ENCODE results near the gene RAB4A.

RAB4A gene

DNA sequence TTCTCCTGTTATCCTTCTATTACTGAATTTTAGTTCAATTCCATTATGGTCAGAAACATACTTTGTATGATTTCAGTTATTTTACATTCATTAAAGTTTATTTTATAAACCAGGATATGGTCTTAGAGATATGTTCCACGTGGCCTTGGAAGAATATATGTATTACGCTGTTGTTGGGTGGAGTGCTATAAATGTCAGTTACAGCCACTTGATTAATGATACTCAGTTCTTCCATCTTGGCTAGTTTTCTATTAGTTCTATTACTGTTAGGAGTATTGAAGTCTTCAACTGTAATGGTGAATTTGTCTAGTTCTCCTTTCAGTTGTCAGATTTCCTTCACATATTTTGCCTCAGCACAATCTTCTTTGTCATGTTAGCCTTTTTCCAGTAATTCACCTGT lies 45.3 kb downstream of the RAB4A start:
- TF ChIP-seq ZNF837 (tag by site-specific recombination; IDR thresholded peaks at IDR 0.05) (no peak), KLF9 (tag by site-specific recombination; IDR thresholded peaks at IDR 0.05; ENCODE audit: low read depth) (no peak), OVOL3 (tag by site-specific recombination; IDR thresholded peaks at IDR 0.05) (no peak), ZNF184 (tag by site-specific recombination; IDR thresholded peaks at IDR 0.05) (no peak), TRIM28 (IDR thresholded peaks at IDR 0.05; ENCODE audit: borderline replicate concordance, low read length) (no peak), KLF10 (tag by site-specific recombination; IDR thresholded peaks at IDR 0.05) (no peak), ZBTB48 (tag by site-specific recombination; IDR thresholded peaks at IDR 0.05) (no peak), ZSCAN30 (tag by site-specific recombination; IDR thresholded peaks at IDR 0.05) (no peak), ZNF202 (tag by site-specific recombination; IDR thresholded peaks at IDR 0.05; ENCODE audit: borderline replicate concordance) (no peak), ZNF530 (tag by site-specific recombination; IDR thresholded peaks at IDR 0.05; ENCODE audit: low read depth) (no peak), ZNF2 (tag by site-specific recombination; IDR thresholded peaks at IDR 0.05) (no peak), ZIC2 (tag by site-specific recombination; IDR thresholded peaks at IDR 0.05) (no peak)
- Histone ChIP-seq H3K27ac (ENCODE audit: extremely low read depth, low read depth, low read length) (no peak overlapping the region), H3K9me3 (ENCODE audit: control insufficient read depth, insufficient read depth, low read depth, low read length) (no peaks in the 10 kb centered on the region), H3K4me1 (ENCODE audit: control insufficient read depth, insufficient read depth, low read length) (no peaks in the 10 kb centered on the region), H3K36me3 (ENCODE audit: control insufficient read depth in 2 of 2, insufficient read depth in 1 of 2, low read length in 2 of 2) (peaks cover 30 to 37% of the 10 kb centered on the region in 2 experiments), H3K4me3 (ENCODE audit: low read depth, low read length) (no peak overlapping the region)
- ChIA-PET POLR2A (no interaction called here), CTCF (interaction anchor here (0.6 kb wide), 1 partner anchor 1086 kb away, joined by 3 read pairs; no protein-coding TSS in a partner anchor)

DNA sequence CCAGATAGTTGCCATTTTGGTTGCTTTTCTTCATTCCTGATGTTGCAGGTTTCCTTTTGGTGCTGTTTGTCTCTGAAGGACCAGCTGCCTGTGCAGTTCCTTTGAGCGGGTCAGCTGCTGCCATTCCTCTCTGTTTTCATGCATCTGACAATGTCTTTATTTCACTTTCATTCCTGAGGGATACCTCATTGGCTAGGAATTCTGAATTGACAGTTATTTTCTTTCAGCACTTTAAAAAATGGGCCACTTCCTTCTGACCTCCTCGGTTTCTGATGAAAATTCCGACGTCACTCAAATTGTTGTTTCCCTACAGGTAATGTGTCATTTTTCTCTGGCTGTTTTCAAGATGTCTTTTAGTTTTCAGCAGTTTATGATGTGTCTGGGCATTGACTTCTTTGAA lies 47.1 kb downstream of the RAB4A start:
- TF ChIP-seq ZNF76 (tag by site-specific recombination; IDR thresholded peaks at IDR 0.05; ENCODE audit: borderline replicate concordance, low read depth) = no peak
- TF ChIP-seq, protein P1, sequence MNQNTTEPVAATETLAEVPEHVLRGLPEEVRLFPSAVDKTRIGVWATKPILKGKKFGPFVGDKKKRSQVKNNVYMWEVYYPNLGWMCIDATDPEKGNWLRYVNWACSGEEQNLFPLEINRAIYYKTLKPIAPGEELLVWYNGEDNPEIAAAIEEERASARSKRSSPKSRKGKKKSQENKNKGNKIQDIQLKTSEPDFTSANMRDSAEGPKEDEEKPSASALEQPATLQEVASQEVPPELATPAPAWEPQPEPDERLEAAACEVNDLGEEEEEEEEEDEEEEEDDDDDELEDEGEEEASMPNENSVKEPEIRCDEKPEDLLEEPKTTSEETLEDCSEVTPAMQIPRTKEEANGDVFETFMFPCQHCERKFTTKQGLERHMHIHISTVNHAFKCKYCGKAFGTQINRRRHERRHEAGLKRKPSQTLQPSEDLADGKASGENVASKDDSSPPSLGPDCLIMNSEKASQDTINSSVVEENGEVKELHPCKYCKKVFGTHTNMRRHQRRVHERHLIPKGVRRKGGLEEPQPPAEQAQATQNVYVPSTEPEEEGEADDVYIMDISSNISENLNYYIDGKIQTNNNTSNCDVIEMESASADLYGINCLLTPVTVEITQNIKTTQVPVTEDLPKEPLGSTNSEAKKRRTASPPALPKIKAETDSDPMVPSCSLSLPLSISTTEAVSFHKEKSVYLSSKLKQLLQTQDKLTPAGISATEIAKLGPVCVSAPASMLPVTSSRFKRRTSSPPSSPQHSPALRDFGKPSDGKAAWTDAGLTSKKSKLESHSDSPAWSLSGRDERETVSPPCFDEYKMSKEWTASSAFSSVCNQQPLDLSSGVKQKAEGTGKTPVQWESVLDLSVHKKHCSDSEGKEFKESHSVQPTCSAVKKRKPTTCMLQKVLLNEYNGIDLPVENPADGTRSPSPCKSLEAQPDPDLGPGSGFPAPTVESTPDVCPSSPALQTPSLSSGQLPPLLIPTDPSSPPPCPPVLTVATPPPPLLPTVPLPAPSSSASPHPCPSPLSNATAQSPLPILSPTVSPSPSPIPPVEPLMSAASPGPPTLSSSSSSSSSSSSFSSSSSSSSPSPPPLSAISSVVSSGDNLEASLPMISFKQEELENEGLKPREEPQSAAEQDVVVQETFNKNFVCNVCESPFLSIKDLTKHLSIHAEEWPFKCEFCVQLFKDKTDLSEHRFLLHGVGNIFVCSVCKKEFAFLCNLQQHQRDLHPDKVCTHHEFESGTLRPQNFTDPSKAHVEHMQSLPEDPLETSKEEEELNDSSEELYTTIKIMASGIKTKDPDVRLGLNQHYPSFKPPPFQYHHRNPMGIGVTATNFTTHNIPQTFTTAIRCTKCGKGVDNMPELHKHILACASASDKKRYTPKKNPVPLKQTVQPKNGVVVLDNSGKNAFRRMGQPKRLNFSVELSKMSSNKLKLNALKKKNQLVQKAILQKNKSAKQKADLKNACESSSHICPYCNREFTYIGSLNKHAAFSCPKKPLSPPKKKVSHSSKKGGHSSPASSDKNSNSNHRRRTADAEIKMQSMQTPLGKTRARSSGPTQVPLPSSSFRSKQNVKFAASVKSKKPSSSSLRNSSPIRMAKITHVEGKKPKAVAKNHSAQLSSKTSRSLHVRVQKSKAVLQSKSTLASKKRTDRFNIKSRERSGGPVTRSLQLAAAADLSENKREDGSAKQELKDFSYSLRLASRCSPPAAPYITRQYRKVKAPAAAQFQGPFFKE (tag by site-specific recombination; IDR thresholded peaks at IDR 0.05; ENCODE audit: borderline replicate concordance) = no peak
- no peak for TF ChIP-seq ZNF830 (tag by site-specific recombination; IDR thresholded peaks at IDR 0.05; ENCODE audit: low read depth)
- TF ChIP-seq ZNF221 (tag by site-specific recombination; IDR thresholded peaks at IDR 0.05; ENCODE audit: borderline replicate concordance) = no peak
- TF ChIP-seq ZNF114 (tag by site-specific recombination; IDR thresholded peaks at IDR 0.05) = no peak
- no peak for TF ChIP-seq ZNF10 (tag by site-specific recombination; IDR thresholded peaks at IDR 0.05)
- TF ChIP-seq ZNF335 (tag by site-specific recombination; conservative IDR thresholded peaks at IDR 0.05) = no peak
- TF ChIP-seq, protein P2, sequence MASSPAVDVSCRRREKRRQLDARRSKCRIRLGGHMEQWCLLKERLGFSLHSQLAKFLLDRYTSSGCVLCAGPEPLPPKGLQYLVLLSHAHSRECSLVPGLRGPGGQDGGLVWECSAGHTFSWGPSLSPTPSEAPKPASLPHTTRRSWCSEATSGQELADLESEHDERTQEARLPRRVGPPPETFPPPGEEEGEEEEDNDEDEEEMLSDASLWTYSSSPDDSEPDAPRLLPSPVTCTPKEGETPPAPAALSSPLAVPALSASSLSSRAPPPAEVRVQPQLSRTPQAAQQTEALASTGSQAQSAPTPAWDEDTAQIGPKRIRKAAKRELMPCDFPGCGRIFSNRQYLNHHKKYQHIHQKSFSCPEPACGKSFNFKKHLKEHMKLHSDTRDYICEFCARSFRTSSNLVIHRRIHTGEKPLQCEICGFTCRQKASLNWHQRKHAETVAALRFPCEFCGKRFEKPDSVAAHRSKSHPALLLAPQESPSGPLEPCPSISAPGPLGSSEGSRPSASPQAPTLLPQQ (tag by site-specific recombination; IDR thresholded peaks at IDR 0.05) = no peak
- TF ChIP-seq, protein P3, sequence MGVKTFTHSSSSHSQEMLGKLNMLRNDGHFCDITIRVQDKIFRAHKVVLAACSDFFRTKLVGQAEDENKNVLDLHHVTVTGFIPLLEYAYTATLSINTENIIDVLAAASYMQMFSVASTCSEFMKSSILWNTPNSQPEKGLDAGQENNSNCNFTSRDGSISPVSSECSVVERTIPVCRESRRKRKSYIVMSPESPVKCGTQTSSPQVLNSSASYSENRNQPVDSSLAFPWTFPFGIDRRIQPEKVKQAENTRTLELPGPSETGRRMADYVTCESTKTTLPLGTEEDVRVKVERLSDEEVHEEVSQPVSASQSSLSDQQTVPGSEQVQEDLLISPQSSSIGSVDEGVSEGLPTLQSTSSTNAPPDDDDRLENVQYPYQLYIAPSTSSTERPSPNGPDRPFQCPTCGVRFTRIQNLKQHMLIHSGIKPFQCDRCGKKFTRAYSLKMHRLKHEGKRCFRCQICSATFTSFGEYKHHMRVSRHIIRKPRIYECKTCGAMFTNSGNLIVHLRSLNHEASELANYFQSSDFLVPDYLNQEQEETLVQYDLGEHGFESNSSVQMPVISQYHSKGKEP (tag by site-specific recombination; IDR thresholded peaks at IDR 0.05) = no peak
- TF ChIP-seq ZNF843 (tag by site-specific recombination; IDR thresholded peaks at IDR 0.05) = no peak
- no peak for TF ChIP-seq ZNF404 (tag by site-specific recombination; IDR thresholded peaks at IDR 0.05)
- no peak for TF ChIP-seq ZNF658 (tag by site-specific recombination; IDR thresholded peaks at IDR 0.05)
- TF ChIP-seq SETDB1 (IDR thresholded peaks at IDR 0.05; ENCODE audit: insufficient read length, low read length) = no peak
- TF ChIP-seq ZFP69B (tag by site-specific recombination; IDR thresholded peaks at IDR 0.05) = no peak
- no peak for TF ChIP-seq KLF1 (tag by site-specific recombination; IDR thresholded peaks at IDR 0.05)
- ChIA-PET POLR2A (interaction anchor here (0.7 kb wide), 1 partner anchor 183 kb away, joined by 4 read pairs; no protein-coding TSS in a partner anchor), CTCF (no interaction called here)

More for the DNA sequence above, 47.1 kb downstream of the RAB4A start:
- H3K4me3 ChIP-seq (ENCODE audit: low read depth, low read length) = no peak overlapping the region
- no peaks in the 10 kb centered on the region for H3K9me3 ChIP-seq (ENCODE audit: control insufficient read depth, insufficient read depth, low read depth, low read length)
- no peaks in the 10 kb centered on the region for H3K4me1 ChIP-seq (ENCODE audit: control insufficient read depth, insufficient read depth, low read length)
- no peak overlapping the region for H3K27ac ChIP-seq (ENCODE audit: extremely low read depth, low read depth, low read length)
- peaks cover 41 to 48% of the 10 kb centered on the region in 2 experiments for H3K36me3 ChIP-seq (ENCODE audit: control insufficient read depth in 2 of 2, insufficient read depth in 1 of 2, low read length in 2 of 2)

Data from HEK293 (cell line).